ENCODE measurements around the gene ACSF3.

GRCh38 chr16:89153848-89154271 lies 60.2 kb downstream of the ACSF3 start:
- TF ChIP-seq EZH2 (IDR thresholded peaks at IDR 0.05; ENCODE audit: borderline replicate concordance, low read length) (no peak), CTCF (IDR thresholded peaks at IDR 0.05; ENCODE audit: low read length) (no peak)

Measured in OCI-LY1 (cell line).